Measurements from ENCODE around the gene ACBD3.

- TF ChIP-seq EP300 (IDR thresholded peaks at IDR 0.05): no peak
- no peak for TF ChIP-seq POLR2A (IDR thresholded peaks at IDR 0.05)
- TF ChIP-seq, protein P1, sequence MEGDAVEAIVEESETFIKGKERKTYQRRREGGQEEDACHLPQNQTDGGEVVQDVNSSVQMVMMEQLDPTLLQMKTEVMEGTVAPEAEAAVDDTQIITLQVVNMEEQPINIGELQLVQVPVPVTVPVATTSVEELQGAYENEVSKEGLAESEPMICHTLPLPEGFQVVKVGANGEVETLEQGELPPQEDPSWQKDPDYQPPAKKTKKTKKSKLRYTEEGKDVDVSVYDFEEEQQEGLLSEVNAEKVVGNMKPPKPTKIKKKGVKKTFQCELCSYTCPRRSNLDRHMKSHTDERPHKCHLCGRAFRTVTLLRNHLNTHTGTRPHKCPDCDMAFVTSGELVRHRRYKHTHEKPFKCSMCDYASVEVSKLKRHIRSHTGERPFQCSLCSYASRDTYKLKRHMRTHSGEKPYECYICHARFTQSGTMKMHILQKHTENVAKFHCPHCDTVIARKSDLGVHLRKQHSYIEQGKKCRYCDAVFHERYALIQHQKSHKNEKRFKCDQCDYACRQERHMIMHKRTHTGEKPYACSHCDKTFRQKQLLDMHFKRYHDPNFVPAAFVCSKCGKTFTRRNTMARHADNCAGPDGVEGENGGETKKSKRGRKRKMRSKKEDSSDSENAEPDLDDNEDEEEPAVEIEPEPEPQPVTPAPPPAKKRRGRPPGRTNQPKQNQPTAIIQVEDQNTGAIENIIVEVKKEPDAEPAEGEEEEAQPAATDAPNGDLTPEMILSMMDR (IDR thresholded peaks at IDR 0.05): no peak
- TF ChIP-seq POLR2AphosphoS5 (IDR thresholded peaks at IDR 0.05): no peak
Measured at GRCh38 chr1:226162898-226163297, 23.6 kb downstream of the ACBD3 start.

Measured in gastroesophageal sphincter (tissue), 3 donors.